Astrocyte (in vitro differentiated cells and primary cell): ENCODE data around the gene SEMA7A. TPM values are rescaled to one million over a fixed set of nuclear protein-coding genes. Genes with fewer than 3 reads are reported as not detected.

Source experiments
- DNase-seq: peaks from one replicate; pipeline ENCODE4 v3.0.0-alpha.2; 2010; ENCODE audit warnings: low read depth
- FAIRE-seq: peaks from 2 replicates; lab custom pipeline; 2011; peaks lifted over from hg19 to GRCh38; lab: Jason Lieb, UNC
- H2AFZ ChIP-seq: 2 replicates; pipeline ENCODE4 v1.6.0; 2012; ENCODE audit warnings: low read depth, low read length, inconsistent platforms
- H3K27ac ChIP-seq: 2 replicates; pipeline ENCODE4 v1.5.1; 2011; ENCODE audit warnings: low read depth, low read length, inconsistent platforms
- H3K27me3 ChIP-seq: 2 replicates; pipeline ENCODE4 v1.6.0; 2011; ENCODE audit warnings: low read length, inconsistent platforms; ENCODE audit not compliant: insufficient read depth
- H3K36me3 ChIP-seq: 2 replicates; pipeline ENCODE4 v1.5.1; 2011; ENCODE audit warnings: low read length, inconsistent platforms; ENCODE audit not compliant: insufficient read depth
- H3K4me1 ChIP-seq: 2 replicates; pipeline ENCODE4 v1.5.1; 2011; ENCODE audit warnings: low read length, inconsistent platforms; ENCODE audit not compliant: insufficient read depth
- H3K4me2 ChIP-seq: 2 replicates; pipeline ENCODE4 v1.6.0; 2012; ENCODE audit warnings: low read length, inconsistent platforms
- H3K4me3 ChIP-seq: 2 replicates; pipeline ENCODE4 v1.5.1; 2011; ENCODE audit warnings: low read depth, mild to moderate bottlenecking, low read length, inconsistent platforms; ENCODE audit not compliant: insufficient read depth
- H3K79me2 ChIP-seq: 2 replicates; pipeline ENCODE4 v1.6.0; 2012; ENCODE audit warnings: mild to moderate bottlenecking, low read length, inconsistent platforms; ENCODE audit not compliant: insufficient read depth
- H3K9ac ChIP-seq: 2 replicates; pipeline ENCODE4 v1.6.0; 2012; ENCODE audit warnings: mild to moderate bottlenecking, low read length, inconsistent platforms
- H3K9me3 ChIP-seq: 2 replicates; pipeline ENCODE4 v1.5.1; 2012; ENCODE audit warnings: low read depth, mild to moderate bottlenecking, low read length, inconsistent platforms; ENCODE audit not compliant: insufficient read depth
- H4K20me1 ChIP-seq: 2 replicates; pipeline ENCODE4 v1.6.0; 2012; ENCODE audit warnings: low read length, inconsistent platforms; ENCODE audit not compliant: insufficient read depth
- H3K27ac Mint-ChIP-seq: one replicate; pipeline ENCODE4 v1.8.0; 2021; ENCODE audit warnings: mild to moderate bottlenecking, mixed read lengths; ENCODE audit not compliant: unreplicated experiment
- H3K27me3 Mint-ChIP-seq: one replicate; pipeline ENCODE4 v1.8.0; 2021; ENCODE audit warnings: low read depth, mixed read lengths; ENCODE audit not compliant: unreplicated experiment
- H3K36me3 Mint-ChIP-seq: one replicate; pipeline ENCODE4 v1.8.0; 2021; ENCODE audit warnings: low read depth, mixed read lengths; ENCODE audit not compliant: unreplicated experiment
- H3K4me1 Mint-ChIP-seq: one replicate; pipeline ENCODE4 v1.8.0; 2021; ENCODE audit warnings: low read depth, mixed read lengths; ENCODE audit not compliant: unreplicated experiment
- H3K4me3 Mint-ChIP-seq: one replicate; pipeline ENCODE4 v1.8.0; 2021; ENCODE audit warnings: mild to moderate bottlenecking, moderate library complexity, mixed read lengths; ENCODE audit not compliant: unreplicated experiment
- H3K9me3 Mint-ChIP-seq: one replicate; pipeline ENCODE4 v1.8.0; 2021; ENCODE audit warnings: mild to moderate bottlenecking, mixed read lengths; ENCODE audit not compliant: unreplicated experiment
- CTCF ChIP-seq: IDR thresholded peaks from 2 replicates; pipeline ENCODE4 v1.5.1; 2011; ENCODE audit warnings: low read depth, mild to moderate bottlenecking, inconsistent platforms, low read length, moderate library complexity; ENCODE audit not compliant: insufficient read depth
- EZH2 ChIP-seq: IDR thresholded peaks from 2 replicates; pipeline ENCODE4 v1.6.1; 2012; ENCODE audit warnings: mild to moderate bottlenecking, low read length, inconsistent platforms; ENCODE audit not compliant: insufficient read depth
- total RNA-seq: library from RNA; stranded (reverse); gene quantifications from 2 replicates; pipeline ENCODE4 v1.2.1, GENCODE V29; 2021

SEMA7A gene
- total RNA-seq, 1 donor from 2014 or later: 26.7 TPM

GRCh38 chr15:74425630-74426029, 8.1 kb downstream of the SEMA7A start:
- Mint-ChIP-seq H3K36me3 (peaks cover 5% of the 10 kb centered on the region), H3K4me3 (no peak overlapping the region), H3K27ac (no peak overlapping the region), H3K9me3 (peaks cover 3% of the 10 kb centered on the region), H3K4me1 (peaks cover 52% of the 10 kb centered on the region), H3K27me3 (no peaks in the 10 kb centered on the region)
- H3K27me3 ChIP-seq: no peaks in the 10 kb centered on the region
- peaks cover 83% of the 10 kb centered on the region for H3K4me1 ChIP-seq
- no peak overlapping the region for H3K9ac ChIP-seq
- H3K9me3 ChIP-seq: no peaks in the 10 kb centered on the region
- H3K79me2 ChIP-seq: peaks cover 100% of the 10 kb centered on the region
- no peak for FAIRE-seq
- no peak for TF ChIP-seq CTCF
- no peak for TF ChIP-seq EZH2
- peaks cover 99% of the 10 kb centered on the region for H4K20me1 ChIP-seq
- peaks cover 5% of the 10 kb centered on the region for H3K36me3 ChIP-seq
- H3K4me2 ChIP-seq: peak overlapping the region; percentile 78
- no peak overlapping the region for H3K27ac ChIP-seq
- H3K4me3 ChIP-seq: no peak overlapping the region
- no peak for DNase-seq
- H2AFZ ChIP-seq: no peak overlapping the region

- Histone ChIP-seq H2AFZ (no peak overlapping the region), H3K9ac (no peak overlapping the region), H3K9me3 (no peaks in the 10 kb centered on the region), H3K27ac (peak overlapping the region; percentile 70), H4K20me1 (peaks cover 98% of the 10 kb centered on the region), H3K36me3 (peaks cover 5% of the 10 kb centered on the region), H3K4me2 (peak overlapping the region; percentile 78), H3K27me3 (no peaks in the 10 kb centered on the region), H3K4me3 (no peak overlapping the region), H3K79me2 (peaks cover 100% of the 10 kb centered on the region), H3K4me1 (peaks cover 83% of the 10 kb centered on the region)
- H3K4me3 Mint-ChIP-seq: no peak overlapping the region
- TF ChIP-seq CTCF (no peak), EZH2 (no peak)
- FAIRE-seq: no peak
- H3K27ac Mint-ChIP-seq: no peak overlapping the region
- no peaks in the 10 kb centered on the region for H3K27me3 Mint-ChIP-seq
- DNase-seq: no peak
- H3K4me1 Mint-ChIP-seq: peaks cover 55% of the 10 kb centered on the region
- peaks cover 5% of the 10 kb centered on the region for H3K36me3 Mint-ChIP-seq
- H3K9me3 Mint-ChIP-seq: peaks cover 3% of the 10 kb centered on the region
Measured at GRCh38 chr15:74424901-74425528, 8.7 kb downstream of the SEMA7A start.
